GM23338 (cell line): Measurements from ENCODE around the gene ATP9A. TPM values are rescaled to one million over a fixed set of nuclear protein-coding genes. Genes with fewer than 3 reads are reported as not detected.

Experiments used
- ATAC-seq: fragments of 200-7000 bp; cut with Tn5 transposase; 3 replicates; pipeline ENCODE4 v1.9.1; 2020
- DNase-seq: peaks from one replicate; pipeline ENCODE4 v3.0.0-alpha.2; 2015; ENCODE audit warnings: low spot score
- H2AFZ ChIP-seq: fragments of 200-600 bp; sonication (generic); 2 replicates; pipeline ENCODE4 v1.8.0; 2016; ENCODE audit warnings: antibody characterized with exemption, mild to moderate bottlenecking, moderate library complexity
- H3F3A ChIP-seq: fragments of 200-600 bp; sonication (generic); replicated peaks from 2 replicates; pipeline ENCODE4 v1.8.0; 2017; ENCODE audit warnings: antibody characterized with exemption, mixed run types, low read depth
- H3K27ac ChIP-seq: fragments of 200-600 bp; sonication (generic); 2 replicates; pipeline ENCODE4 v1.6.1; 2016; ENCODE audit warnings: low read depth
- H3K27me3 ChIP-seq: fragments of 200-600 bp; sonication (generic); 2 replicates; pipeline ENCODE4 v1.8.0; 2016; ENCODE audit warnings: mild to moderate bottlenecking, mixed run types, moderate library complexity; ENCODE audit not compliant: insufficient read depth
- H3K36me3 ChIP-seq: fragments of 200-600 bp; sonication (generic); 2 replicates; pipeline ENCODE4 v1.8.0; 2016; ENCODE audit warnings: mild to moderate bottlenecking; ENCODE audit not compliant: insufficient read depth
- H3K4me1 ChIP-seq: fragments of 200-600 bp; sonication (generic); 2 replicates; pipeline ENCODE4 v1.8.0; 2016; ENCODE audit warnings: mild to moderate bottlenecking, moderate library complexity; ENCODE audit not compliant: insufficient read depth
- H3K4me2 ChIP-seq: fragments of 200-600 bp; sonication (generic); 2 replicates; pipeline ENCODE4 v1.7.1; 2017; ENCODE audit warnings: mixed run types
- H3K4me3 ChIP-seq: fragments of 200-600 bp; sonication (generic); 2 replicates; pipeline ENCODE4 v1.6.1; 2016; ENCODE audit warnings: mixed run types
- H3K79me2 ChIP-seq: fragments of 200-600 bp; sonication (generic); replicated peaks from 2 replicates; pipeline ENCODE4 v1.8.0; 2017; ENCODE audit warnings: mild to moderate bottlenecking; ENCODE audit not compliant: insufficient read depth
- H3K9me2 ChIP-seq: fragments of 200-600 bp; sonication (generic); 2 replicates; pipeline ENCODE4 v1.8.0; 2017; ENCODE audit not compliant: insufficient read depth
- H4K20me1 ChIP-seq: fragments of 200-600 bp; sonication (generic); replicated peaks from 2 replicates; pipeline ENCODE4 v1.8.0; 2017; ENCODE audit warnings: mild to moderate bottlenecking; ENCODE audit not compliant: insufficient read depth
- H3K27ac Mint-ChIP-seq: 2 replicates; pipeline ENCODE4 v1.8.0; 2020; ENCODE audit warnings: inconsistent platforms, mild to moderate bottlenecking, moderate library complexity, mixed read lengths
- H3K27me3 Mint-ChIP-seq: 3 replicates; pipeline ENCODE4 v1.8.0; 2022; ENCODE audit warnings: low read depth, mild to moderate bottlenecking, moderate library complexity, mixed read lengths, inconsistent platforms; ENCODE audit not compliant: insufficient read depth, poor library complexity
- H3K36me3 Mint-ChIP-seq: 3 replicates; pipeline ENCODE4 v1.8.0; 2021; ENCODE audit warnings: low read depth, mild to moderate bottlenecking, inconsistent platforms, moderate library complexity, mixed read lengths
- H3K4me1 Mint-ChIP-seq: 3 replicates; pipeline ENCODE4 v1.8.0; 2020; ENCODE audit warnings: mild to moderate bottlenecking, inconsistent platforms, mixed read lengths
- H3K4me3 Mint-ChIP-seq: 3 replicates; pipeline ENCODE4 v1.8.0; 2021; ENCODE audit warnings: moderate library complexity, mild to moderate bottlenecking, inconsistent platforms, mixed read lengths
- H3K9me3 Mint-ChIP-seq: 3 replicates; pipeline ENCODE4 v1.8.0; 2020; ENCODE audit warnings: moderate library complexity, mild to moderate bottlenecking, inconsistent platforms, mixed read lengths
- CTCF ChIP-seq, 2 experiments: fragments of 200-600 bp in 1 of 2; sonication (generic) in 1 of 2; conservative IDR thresholded peaks; 2 replicates each; pipeline versions ENCODE4 v1.5.1 to v1.6.1; 2016 to 2017; ENCODE audit warnings: antibody characterized with exemption in 2 of 2, low read depth in 2 of 2, mild to moderate bottlenecking in 2 of 2, moderate library complexity in 1 of 2
- ETS1 ChIP-seq: IDR thresholded peaks from 2 replicates; pipeline ENCODE4 v1.6.1; 2016; ENCODE audit warnings: antibody characterized with exemption
- EZH2phosphoT487 ChIP-seq: fragments of 200-600 bp; sonication (generic); IDR thresholded peaks from one replicate; pipeline ENCODE4 v1.8.1; 2018; ENCODE audit warnings: antibody characterized with exemption; ENCODE audit not compliant: unreplicated experiment
- JUNB ChIP-seq: IDR thresholded peaks from one replicate; pipeline ENCODE4 v1.6.1; 2016; ENCODE audit warnings: antibody characterized with exemption; ENCODE audit not compliant: unreplicated experiment
- NANOG ChIP-seq: IDR thresholded peaks from 2 replicates; pipeline ENCODE4 v1.6.1; 2016; ENCODE audit warnings: antibody characterized with exemption, borderline replicate concordance
- STAT1 ChIP-seq: IDR thresholded peaks from one replicate; pipeline ENCODE4 v1.6.1; 2016; ENCODE audit warnings: antibody characterized with exemption; ENCODE audit not compliant: unreplicated experiment
- ZNF114 ChIP-seq: fragments of 250-450 bp; sonication (Bioruptor Pico); IDR thresholded peaks from 2 replicates; pipeline ENCODE4 v1.5.0; 2020; ENCODE audit warnings: mild to moderate bottlenecking, moderate library complexity
- ZNF462 ChIP-seq: fragments of 250-450 bp; sonication (Bioruptor Pico); IDR thresholded peaks from 2 replicates; pipeline ENCODE4 v1.5.0; 2020; ENCODE audit warnings: mild to moderate bottlenecking, moderate library complexity
- polyA plus RNA-seq: library from polyadenylated mRNA; unstranded; fragments of >200 nt; fragmentation: Nextera tagmentation; extraction: Ambion mirVana; gene quantifications from 2 replicates; pipeline ENCODE4 v1.2.1, GENCODE V29; 2016
- total RNA-seq: library from RNA; depleted of rRNA; stranded (reverse); fragments of >200 nt; shearing (Covaris generic); gene quantifications from 2 replicates; pipeline ENCODE4 v1.2.3, GENCODE V29; 2014

ATP9A gene
- total and polyA plus RNA-seq, 2 experiments from 2014 or later, result 0.94 to 5.9 TPM

GRCh38 chr20:51750037-51750769 lies 18.0 kb downstream of the ATP9A start:
- TF ChIP-seq ZNF462 (no peak), EZH2phosphoT487 (no peak), STAT1 (no peak), CTCF (conservative IDR thresholded peaks at IDR 0.05; ENCODE audit: low read depth in 2 of 2) (no peak), ETS1 (no peak), NANOG (no peak), JUNB (no peak), ZNF114 (no peak)
- no peaks in the 10 kb centered on the region for H3K36me3 ChIP-seq
- H2AFZ ChIP-seq, result no peak overlapping the region
- H3K27me3 ChIP-seq, result no peaks in the 10 kb centered on the region
- H3K9me2 ChIP-seq, result no peaks in the 10 kb centered on the region
- no peak overlapping the region for H3K27ac ChIP-seq
- ATAC-seq, result no peak; the same call in 2 of the 3 replicates
- Mint-ChIP-seq H3K4me3 (no peak overlapping the region), H3K36me3 (no peaks in the 10 kb centered on the region; the same call in 2 of the 3 replicates), H3K27me3 (no peaks in the 10 kb centered on the region), H3K4me1 (peaks cover 4% of the 10 kb centered on the region; the same call in 2 of the 3 replicates), H3K9me3 (no peaks in the 10 kb centered on the region; the same call in 2 of the 3 replicates), H3K27ac (peak overlapping the region; percentile 31)
- no peak overlapping the region for H3K4me2 ChIP-seq
- no peak for DNase-seq
- H3F3A ChIP-seq, result no peaks in the 10 kb centered on the region
- H3K4me3 ChIP-seq, result no peak overlapping the region
- H3K4me1 ChIP-seq, result no peaks in the 10 kb centered on the region; the same call in 1 of the 2 replicates
- no peaks in the 10 kb centered on the region for H3K79me2 ChIP-seq
- H4K20me1 ChIP-seq, result no peaks in the 10 kb centered on the region; the same call in 1 of the 2 replicates
